Measurements from ENCODE around the gene VPS4A.

GRCh38 chr16:69364088-69364487 lies 52.9 kb downstream of the VPS4A start:
- no peak for TF ChIP-seq CTCF (conservative IDR thresholded peaks at IDR 0.05)
- TF ChIP-seq ZFX (IDR thresholded peaks at IDR 0.05): no peak

Data from C4-2B (cell line).